Measurements from ENCODE around the gene PTTG1.

The PTTG1 gene

DNA sequence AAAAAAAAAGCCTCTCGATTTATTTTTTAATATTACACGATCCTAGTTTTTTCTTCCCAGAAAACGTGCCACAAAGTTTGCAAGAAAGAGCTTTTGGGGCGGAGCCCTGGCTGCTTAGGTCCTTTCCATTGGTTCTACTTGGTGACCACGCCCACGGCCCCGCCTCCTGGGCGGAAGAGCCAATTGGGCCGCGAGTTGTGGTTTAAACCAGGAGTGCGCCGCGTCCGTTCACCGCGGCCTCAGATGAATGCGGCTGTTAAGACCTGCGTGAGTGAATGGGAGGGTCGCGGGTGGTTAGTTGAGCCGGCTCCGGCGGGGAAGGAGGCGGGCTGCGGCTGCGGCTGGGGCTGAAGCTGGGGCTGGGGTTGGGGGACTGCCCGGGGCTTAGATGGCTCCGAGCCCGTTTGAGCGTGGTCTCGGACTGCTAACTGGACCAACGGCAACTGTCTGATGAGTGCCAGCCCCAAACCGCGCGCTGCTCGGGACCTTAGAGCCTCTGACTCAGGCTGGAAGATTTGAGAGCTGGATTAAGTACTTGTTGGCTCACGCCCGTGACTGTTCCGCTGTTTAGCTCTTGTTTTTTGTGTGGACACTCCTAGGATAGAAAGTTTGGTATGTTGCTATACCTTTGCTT is at the start of gene PTTG1:
PTTG1 (plus strand) TSS at position 231 of the 634 bp plus-strand sequence. CDS start 458 bp downstream, outside the sequence.
- DNase-seq (ENCODE audit: low read depth), result peak; percentile 90

- no peak for DNase-seq (ENCODE audit: low read depth)
These were observed 46.5 kb upstream of the PTTG1 start for GRCh38 chr5:160375166-160375565.

DNA sequence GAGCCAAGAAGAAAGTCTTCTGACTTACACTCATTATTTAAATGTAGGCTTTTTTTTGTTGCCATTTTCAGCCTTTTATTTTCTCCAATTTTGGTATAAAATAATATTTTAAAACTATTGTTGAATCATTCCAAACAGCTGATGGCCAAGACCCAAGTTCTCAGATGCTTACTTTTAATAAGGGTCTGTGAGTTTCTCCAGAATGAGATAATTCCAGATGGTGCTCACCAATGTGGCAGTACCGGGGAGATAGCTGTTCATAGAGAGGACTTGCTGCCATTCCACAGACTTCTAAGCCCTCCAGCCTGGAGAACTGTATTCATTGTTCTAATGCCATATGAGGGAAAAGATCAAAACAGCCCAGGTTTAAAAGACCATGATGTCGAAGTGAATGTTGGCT is 46.0 kb upstream of the PTTG1 start:
- DNase-seq (ENCODE audit: low read depth), result no peak

GRCh38 chr5:160376416-160376815 is 45.2 kb upstream of the PTTG1 start:
- no peak for DNase-seq (ENCODE audit: low read depth)

DNA sequence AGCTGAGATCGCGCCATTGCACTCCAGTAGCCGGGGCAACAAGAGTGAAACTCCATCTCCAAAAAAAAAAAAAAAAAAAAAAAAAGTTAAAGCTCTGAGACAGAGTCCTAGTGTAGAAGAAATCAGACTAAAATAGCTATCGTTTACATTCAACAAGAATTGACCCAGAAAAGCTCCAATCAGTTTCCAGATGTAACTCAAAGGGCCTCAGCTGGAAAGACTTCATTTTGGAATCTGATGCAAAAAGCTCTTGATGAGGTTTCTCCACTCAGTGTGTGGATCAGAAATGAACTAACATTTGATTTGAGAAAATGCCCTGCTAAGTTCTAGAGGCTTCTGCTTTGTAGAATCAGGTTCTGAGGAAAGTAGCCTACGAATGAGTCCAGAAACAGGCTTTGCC is 44.0 kb upstream of the PTTG1 start:
- no peak for DNase-seq (ENCODE audit: low read depth)

DNA sequence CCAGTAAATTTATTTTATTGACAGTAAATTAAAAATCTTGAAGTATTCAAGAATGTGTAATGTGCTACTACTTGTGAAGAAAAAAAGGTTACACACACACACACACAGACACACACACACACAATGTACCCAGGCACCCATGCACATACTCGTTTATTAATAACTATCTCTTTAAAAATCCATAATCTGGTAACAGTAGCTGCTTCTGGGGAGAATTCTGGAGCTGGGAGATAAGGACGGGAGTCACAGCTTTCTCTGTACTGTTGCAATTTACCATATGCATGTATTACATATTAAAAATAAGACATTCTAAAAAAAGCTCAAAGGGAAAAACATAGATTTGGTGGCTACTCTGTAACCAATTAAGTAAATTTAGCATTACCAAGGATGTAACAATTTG is 43.3 kb upstream of the PTTG1 start:
- no peak for DNase-seq (ENCODE audit: low read depth)

DNA sequence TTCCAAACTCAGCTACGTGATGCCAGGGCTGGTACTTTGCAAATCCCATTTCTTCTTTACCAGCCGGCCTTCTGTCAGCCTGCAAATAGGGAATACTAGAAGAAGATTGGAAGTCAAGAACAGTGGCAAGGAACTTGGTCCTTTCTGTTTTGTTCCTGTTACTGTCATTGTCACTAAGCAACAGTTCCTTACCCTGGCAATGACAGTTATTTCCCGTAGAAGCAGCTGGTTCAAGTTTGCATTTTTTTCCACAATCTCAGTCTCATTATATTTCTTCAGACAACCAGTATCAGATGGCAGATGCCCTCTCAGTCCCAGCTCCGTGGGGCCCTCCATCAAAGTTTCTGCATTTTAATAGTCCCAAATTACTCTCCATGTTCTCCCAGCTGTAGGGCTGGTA is 42.1 kb upstream of the PTTG1 start:
- no peak for DNase-seq (ENCODE audit: low read depth)

DNA sequence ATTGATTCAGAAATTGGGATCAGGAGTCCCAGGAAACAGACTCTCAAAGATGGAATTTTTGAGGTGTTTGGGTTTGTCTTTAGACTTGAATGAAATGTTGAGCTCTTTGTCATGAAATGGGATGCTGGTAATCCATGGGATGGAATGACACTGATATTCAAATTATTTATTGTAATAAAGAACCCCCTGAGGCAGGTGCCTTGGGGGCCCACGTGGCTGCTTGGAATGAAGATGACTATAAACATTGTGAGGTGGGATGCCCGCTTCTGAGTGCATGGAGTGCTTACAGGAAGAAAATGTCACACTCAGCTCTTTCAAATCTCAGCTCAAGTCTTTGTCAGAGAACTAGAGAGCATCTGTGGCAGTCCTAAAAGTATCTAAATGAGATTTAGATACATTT is 41.6 kb upstream of the PTTG1 start:
- DNase-seq (ENCODE audit: low read depth), result no peak

DNA sequence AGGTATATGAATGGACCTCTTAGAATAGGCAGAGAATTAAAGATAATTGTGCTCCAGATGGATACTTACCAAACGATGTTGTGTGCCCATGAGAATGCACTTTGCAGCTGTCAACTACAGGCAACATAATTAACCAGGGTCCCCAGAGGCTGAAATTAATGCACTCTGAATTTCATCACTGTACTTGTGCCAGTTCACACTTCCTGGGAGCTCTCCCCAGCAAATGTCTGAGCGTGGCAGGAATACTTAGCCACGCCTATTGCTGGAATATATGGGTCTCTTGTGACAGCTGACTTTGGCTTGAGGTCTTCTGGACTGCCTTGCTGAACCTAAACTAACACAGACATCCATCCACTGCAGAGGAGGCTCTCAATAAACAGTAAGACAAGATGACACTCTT is 39.3 kb upstream of the PTTG1 start:
- no peak for DNase-seq (ENCODE audit: low read depth)

DNA sequence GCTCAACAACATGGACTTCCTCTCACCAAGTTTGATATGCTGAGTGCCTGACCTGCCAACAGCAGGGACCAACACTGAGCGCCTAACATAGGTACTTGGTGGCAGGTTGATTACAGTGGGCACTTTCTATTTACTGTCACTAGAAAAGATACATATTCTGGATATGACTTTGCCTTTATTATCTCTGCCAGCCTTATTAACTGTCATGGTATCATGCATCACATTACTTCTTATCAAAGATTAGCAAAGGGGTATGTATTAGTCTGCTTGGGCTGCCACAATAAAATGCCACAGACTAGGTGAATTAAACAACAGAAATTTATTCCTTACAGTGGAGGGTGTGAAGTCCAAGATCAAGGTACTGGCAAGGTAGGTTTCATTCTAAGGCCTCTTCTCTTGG is 37.0 kb upstream of the PTTG1 start:
- no peak for DNase-seq (ENCODE audit: low read depth)

GRCh38 chr5:160385496-160385895 is 36.2 kb upstream of the PTTG1 start:
- DNase-seq (ENCODE audit: low read depth), result no peak

DNA sequence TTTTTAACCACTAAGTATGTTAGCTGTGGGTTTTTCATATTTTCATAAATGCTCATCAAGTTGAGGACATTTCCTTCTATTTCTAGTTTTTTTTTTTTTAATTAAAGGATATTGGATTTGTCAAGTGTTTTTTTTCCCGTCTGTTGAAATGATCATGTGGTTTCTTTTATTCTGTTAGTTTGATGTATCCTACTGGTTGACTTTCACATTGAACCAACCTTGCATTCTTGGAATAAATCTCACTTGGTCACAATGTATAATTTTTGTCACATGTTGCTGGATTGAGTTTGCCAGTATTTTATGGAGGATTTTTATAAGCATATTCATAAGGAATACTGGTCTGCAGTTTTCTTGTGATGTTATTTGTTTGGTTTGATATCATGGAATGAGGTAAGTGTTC is 34.2 kb upstream of the PTTG1 start:
- DNase-seq (ENCODE audit: low read depth), result no peak

- DNase-seq (ENCODE audit: low read depth), result no peak
These were observed 30.6 kb upstream of the PTTG1 start for GRCh38 chr5:160390787-160391696.

- DNase-seq (ENCODE audit: low read depth), result no peak
These were observed 26.5 kb upstream of the PTTG1 start for GRCh38 chr5:160395111-160395510.

- no peak for DNase-seq (ENCODE audit: low read depth)
These were observed 24.2 kb upstream of the PTTG1 start for GRCh38 chr5:160397492-160397891.

DNA sequence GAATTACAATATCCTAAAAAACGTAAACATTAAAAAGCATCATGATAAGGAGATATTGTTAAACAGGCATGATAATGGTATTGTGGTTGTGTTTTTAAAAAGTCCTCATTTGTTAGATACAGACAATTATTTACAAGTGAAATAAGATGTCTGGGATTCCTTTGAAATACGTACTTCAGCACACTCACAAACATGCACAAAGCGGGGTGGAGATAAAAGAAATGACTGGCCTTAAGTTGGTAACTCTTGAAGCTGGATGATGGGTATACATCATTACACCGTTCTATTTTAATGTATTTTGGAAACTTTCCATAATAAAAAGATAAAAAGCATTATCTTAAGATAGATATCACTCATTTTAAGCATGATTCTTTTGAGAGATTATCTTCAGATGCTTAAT is 22.8 kb upstream of the PTTG1 start:
- DNase-seq (ENCODE audit: low read depth), result no peak

DNA sequence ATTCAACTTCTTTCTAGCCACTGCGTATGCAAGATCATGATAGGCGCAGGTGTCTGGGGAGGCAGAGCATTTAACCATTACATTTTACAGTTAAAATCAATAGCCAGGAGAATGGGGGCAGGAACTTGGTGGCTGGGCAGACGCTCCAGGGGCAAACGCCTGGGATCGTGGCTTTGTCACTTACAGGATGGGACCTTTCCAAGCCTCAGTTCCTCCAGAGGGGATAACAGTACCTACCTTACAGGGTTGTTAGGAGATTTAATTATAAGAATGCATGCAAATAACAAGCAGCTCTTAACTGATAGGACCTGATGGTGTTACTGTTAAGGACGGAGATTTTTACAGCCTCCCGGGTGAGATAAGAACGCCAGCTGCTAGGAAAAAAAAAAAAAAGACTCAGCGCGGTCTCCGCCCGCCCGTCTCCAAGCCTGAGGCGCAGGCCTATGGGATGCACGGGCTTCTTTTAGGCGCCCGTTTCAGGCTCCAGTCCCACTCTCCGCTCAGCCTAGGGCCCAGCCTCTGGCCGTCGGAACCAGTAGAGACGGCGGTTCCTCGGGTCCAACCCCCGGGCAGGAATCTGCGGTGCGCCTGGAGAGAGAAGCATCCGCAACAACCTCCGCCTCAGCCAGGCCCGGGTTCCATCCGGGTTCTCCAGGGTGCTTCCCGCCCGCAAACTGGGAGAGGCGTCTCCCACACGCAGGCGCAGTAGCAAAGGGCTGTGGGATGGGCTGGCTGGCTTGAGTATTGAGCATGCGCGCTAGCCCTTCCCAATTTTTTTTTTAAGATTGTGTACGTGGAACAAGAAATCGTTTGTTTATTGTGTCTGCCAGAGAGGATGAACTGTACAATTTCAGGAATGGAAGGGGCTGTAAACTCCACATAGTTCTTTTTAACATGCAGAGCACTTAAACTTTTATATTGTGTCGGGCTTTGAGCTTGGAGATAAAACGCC is 22.0 kb upstream of the PTTG1 start, which contains the start of gene FAM200C:
FAM200C (minus strand) TSS at position 653 of the 952 bp plus-strand sequence. CDS start 4,564 bp downstream, outside the sequence.
- DNase-seq (ENCODE audit: low read depth), result peak; percentile 88

DNA sequence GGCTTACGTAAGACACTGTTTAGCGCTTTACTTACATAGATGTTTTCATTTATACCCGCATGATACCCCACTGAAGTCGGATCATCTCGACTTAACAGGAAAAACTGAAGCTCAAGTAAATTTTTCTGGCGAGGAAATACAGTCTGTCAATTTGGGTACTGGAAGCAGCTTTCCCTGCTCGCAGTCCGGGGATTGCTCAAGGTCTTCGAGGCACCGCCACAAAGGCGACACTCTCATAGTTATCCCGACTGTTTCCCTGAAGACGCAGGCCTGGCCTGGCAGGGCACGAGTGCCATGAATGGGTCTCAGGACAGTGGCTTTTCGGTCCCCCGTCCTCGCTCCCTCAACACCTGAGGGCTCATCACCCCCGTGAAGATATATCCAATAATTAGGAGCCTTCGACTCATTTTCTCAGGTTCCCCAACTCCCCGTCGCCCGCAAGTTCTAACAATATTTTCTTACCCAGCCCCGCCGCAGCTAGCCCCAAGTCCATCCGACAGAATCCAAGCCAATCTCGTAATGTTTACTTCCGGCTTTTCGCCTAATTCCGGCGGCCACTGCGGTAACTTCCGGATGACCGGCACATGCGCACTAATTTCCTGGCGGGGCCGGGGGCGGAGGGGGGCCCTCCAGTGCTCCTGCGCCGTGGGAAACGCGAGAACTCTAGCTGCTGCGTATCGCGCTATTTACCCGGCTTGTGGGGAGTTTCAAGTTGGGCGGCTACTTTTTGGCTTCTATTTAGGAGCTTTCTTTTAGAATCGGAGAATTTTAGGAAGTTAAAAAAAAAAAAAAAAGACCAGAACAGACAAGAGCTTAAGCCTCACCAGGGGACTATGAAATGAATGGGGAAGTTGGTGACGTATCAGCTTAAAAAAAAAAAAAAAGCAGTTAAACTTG is 2.8 kb upstream of the PTTG1 start, which contains the start of gene SLU7:
SLU7 (minus strand) TSS at position 521 of the 897 bp plus-strand sequence. CDS start 3,787 bp downstream, outside the sequence.
- peak; percentile 92 for DNase-seq (ENCODE audit: low read depth)

DNA sequence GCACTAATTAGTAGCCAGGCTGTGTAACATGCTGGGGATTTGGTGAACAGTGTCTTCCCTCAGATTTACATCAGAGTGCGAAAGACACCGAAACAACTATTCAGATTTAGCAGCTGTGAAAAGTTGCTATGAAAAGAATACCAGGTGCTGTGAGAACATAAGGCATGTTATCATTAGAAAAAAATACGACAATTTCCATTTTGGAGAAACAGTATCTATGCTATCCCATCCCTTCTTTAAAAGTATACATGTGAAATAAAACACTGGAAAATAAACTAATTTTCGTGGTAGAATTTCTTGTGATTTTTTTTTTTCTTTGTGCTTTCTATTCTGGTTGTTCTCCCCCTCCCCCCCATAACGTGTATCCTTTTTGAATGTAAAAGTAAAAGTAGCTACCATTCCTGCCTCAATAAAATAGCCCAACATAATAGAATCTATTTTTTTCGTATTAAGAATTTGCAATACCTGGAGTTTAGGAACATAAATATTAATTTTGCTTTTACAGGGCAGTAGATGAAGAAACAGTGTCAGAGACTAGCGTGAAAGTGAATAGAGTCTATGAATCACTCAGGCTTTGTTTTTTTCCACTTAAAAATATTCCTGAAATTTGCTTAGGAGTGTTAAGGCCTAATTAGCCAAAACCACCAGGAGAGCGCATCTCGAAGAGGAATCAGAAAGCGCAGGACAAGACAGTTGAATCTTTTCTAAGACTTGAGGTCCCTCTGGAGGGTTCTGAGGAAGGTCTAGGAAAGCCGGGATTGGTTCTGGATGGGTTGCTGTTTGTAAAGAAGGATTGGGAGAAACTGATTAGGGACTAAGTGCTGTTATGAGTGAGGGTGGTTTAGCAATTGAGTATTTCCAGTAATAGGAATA is 2.0 kb upstream of the PTTG1 start:
- DNase-seq (ENCODE audit: low read depth), result no peak

- no peak for DNase-seq (ENCODE audit: low read depth)
These were observed 1.4 kb upstream of the PTTG1 start for GRCh38 chr5:160420331-160420610.
